Right lobe of liver (tissue), 4 donors: ENCODE data around the gene ITPR1.

ENCODE experiments used
- CTCF ChIP-seq, 4 donors: fragments of 200-600 bp in 3 of 4; fragments of 450-650 bp in 1 of 4; IDR thresholded peaks; one replicate each; pipeline versions ENCODE4 v1.5.1 to v1.8.0; 2016 to 2022; ENCODE audit warnings: antibody characterized with exemption in 4 of 4, mild to moderate bottlenecking in 2 of 4
- POLR2A ChIP-seq: fragments of 450-650 bp; IDR thresholded peaks from one replicate; pipeline ENCODE4 v1.6.1; 2017; ENCODE audit warnings: antibody characterized with exemption, mild to moderate bottlenecking
- donor health status: DM: no; HTN: no; CAD: no.
- donor health status: DM: no; HTN: no; CAD: no.
- donor health status: DM: no; HTN: yes; CAD: no.

GRCh38 chr3:4812591-4812990 lies 319.4 kb downstream of the ITPR1 start:
- TF ChIP-seq CTCF (IDR thresholded peaks at IDR 0.05) = no peak
- no peak for TF ChIP-seq POLR2A
